Right ventricle myocardium superior (tissue), 1 donor: ENCODE data around the gene LRIG1. TPM values are rescaled to one million over a fixed set of nuclear protein-coding genes. Genes with fewer than 3 reads are reported as not detected.

Experiments
- ATAC-seq: fragments of 200-7000 bp; cut with Tn5 transposase; one replicate; pipeline ENCODE4 v1.9.1; 2020; ENCODE audit warnings: mild to moderate bottlenecking; ENCODE audit not compliant: poor library complexity
- DNase-seq: peaks from one replicate; pipeline ENCODE4 v3.0.0-alpha.2; 2020
- intact Hi-C: fragments of 100-400 bp; cut with DNase I; formaldehyde crosslinking; loops from one replicate; pipeline ENCODE4 v1.11.2; 2022
- total RNA-seq: library from RNA; stranded (reverse); fragmentation: NEBNext Ultra II Directional; extraction: Animal tissue kit (Norgen Biotek cat#: 25700); gene quantifications from one replicate; pipeline ENCODE4 v1.2.1, GENCODE V29; 2021
- donor health status: DM: no; HTN: yes; CAD: no; lungs with severe emphysema.

The LRIG1 gene
- total RNA-seq, 1 donor from 2014 or later, result 93.9 TPM

DNA sequence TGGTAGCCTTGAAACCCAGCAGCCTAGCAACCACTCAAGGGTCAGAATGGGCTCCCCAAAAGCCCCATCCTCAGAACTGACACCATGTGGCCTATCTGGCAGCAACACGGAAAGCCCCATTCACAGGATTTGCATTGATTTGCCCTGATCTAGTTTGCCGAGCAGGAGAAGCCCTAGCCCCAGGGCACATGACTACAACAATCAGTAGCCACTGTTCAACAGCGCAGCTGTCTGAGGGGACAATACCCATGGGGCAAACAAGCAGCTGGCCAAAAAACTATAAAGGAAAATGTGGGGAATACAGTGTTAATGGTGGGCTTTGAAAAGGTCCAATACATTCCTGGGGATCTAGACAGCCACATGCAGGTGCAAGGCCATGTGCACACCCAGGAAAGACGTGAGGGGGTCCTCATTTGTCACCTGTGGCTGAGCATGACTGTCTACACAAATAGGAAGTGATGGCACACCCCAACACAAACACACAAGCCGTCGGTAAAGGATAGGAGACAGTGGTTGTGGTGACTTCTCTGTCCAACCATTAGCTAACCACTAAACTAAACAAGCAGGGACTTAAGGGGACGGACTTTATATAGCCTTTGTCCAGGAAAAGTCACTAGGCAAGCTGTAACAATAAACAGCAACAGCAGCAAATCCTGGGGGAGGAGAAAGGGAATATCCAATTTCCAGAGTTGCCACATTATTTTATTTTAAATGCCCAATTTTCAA, 113.7 kb downstream of the LRIG1 start:
- DNase-seq, result no peak
- ATAC-seq, result no peak
- intact Hi-C loops, result no loop called here

DNA sequence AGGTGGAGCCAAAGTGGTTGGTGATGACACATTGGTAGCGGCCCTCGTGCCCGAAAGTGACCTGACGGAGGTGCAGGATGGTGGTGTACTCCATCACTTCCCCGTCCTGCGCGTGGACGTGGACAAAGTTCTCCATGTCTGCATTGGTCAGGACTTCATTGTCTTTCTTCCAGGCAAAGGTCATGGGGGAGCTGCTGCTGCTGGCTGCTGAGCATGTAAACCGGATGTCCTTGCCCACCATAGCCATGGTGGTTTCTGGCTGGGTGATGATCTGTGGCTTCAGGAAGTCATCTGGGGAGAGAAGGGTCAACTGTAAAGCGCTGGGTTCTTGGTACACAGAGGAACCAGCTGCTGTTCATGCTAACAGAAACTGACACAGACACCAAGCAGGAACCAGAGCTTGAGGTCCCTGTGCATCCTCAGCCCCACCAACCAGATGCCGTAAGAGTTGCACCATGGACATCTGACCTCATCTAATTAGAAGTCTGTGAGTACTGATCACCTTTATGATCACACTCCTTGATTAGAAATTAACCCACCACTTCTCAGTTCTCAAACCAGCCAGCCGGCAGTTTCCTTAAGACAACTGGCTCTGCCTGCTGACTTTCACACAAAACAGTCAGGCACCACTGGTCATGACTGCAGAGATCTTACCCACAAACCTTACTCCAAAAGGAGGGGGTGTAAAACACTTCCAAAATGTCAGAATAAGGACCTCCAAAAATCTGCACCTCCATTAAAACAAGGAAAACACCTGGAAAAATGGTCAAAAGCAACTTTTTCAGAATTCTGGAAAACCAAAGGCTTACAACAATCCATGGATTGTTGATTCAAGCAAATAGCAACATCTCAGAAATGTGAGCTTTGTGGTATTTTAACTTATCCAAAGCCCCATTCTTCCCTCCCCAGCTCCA, 114.6 kb downstream of the LRIG1 start:
- no peak for DNase-seq
- ATAC-seq, result no peak
- intact Hi-C loops, result no loop called here

DNA sequence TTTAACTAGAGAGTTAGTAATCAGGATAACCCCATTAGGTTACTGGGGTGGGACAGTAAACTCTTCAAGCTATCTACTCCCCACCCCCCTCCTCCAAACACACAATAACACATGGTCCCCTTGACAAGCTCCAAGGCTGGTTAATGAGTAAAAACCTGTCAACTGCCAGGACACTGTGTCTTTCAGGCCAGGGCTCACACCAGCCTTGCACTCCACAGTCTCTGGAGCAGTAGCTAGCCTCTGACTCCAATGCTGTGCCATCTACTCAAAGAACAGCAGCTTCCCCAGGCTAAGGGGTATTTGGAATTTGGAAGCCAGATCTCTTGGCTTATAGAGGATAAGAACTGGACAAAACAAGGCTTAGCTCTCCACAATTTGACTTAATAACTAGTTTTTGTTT, 115.8 kb downstream of the LRIG1 start:
- intact Hi-C loops, result no loop called here
- ATAC-seq, result no peak
- DNase-seq, result no peak

DNA sequence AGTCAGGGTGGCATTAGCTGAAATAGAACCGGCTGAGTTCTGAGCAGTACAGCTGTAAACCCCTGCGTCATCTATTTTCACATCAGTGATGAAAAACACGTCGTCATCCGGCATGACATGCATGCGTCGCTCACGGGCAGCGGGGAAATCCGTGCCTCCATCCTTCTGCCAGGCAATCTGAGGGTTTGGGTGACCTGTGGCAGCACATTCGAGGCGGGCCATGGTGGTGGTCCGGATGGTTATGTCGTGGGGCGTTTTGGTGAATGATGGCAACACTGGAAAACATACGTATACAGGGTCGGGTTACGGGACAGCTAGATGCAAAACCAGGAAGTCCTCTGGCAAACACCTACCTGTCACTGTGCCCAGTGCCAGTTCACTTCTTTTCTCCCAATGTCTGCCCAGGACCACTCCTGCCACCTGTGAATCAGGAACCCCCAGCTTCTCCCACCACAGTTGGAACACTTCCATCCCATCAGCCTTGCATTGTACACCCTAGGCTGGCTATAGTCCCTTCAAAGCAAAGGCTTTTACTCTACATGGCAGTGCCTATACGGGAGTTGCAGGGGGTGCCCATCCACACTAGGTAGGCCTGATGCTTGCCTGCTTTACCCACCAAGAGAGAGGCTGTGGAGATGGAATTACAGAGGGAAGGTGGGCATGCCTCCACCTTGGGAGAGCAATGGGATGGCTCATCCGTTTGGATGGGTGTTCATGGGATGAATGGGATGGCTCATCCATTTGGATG, 116.7 kb downstream of the LRIG1 start:
- no peak for ATAC-seq
- intact Hi-C loops, result no loop called here
- DNase-seq, result no peak

DNA sequence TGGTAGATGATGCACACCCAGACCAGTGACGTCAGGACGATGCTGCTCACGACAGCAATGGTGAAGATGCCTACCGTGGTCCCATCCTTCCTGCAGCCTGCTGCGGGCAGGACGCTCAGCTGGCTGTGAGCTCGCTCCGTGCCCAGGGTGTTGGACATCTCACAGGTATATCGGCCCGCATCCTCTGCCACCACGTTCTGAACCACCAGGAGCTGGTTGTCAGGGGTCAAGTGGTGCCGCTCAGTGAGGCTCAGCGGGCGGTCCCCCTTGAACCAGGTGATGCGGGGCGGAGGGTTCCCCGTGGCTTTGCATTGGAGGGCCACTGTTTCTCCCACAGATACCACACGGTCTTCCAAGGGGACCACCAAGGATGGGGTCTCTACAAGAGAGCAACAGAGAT, 117.8 kb downstream of the LRIG1 start:
- no peak for ATAC-seq
- intact Hi-C loops, result no loop called here

DNA sequence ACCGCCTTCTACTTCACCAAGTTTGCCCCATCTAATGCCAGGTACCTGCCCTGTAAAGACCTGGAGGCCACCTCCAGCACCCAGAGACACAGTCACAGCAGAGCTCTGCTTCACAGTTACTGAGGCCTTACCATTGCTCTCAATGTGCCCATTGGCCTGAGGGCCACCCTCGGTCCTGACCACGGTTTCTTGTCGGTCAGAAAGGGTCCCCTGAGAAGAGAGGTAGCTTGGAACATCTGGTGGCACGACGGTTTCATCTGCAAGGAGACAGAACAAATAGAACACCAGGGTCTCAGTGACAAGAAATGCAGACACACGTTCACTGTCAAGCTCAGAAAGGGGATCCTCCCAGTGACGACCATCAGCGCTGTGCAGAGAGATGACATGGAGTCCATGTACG, 118.7 kb downstream of the LRIG1 start:
- intact Hi-C loops, result no loop called here
- no peak for DNase-seq
- no peak for ATAC-seq

More for the DNA sequence above, 117.8 kb downstream of the LRIG1 start:
- DNase-seq, result no peak

DNA sequence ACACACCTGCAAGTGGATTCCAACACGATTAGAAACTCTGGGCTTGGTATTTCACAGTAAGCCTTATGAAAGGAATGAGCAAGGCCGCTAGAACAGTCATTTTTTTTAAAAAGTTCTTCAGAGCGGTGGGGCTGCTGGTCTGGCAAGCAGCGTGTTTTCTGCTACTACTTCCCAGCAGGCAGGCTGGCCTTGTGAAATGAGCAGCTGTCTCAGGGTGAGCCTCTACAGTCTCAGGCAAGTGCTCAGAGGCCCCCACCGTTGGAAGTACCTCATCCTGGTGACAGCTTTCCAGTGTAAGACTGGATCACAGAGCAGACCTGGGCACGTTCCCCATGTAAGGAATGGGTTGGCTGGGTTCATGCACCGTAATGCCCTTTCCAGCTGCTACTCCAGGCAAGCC, 119.2 kb downstream of the LRIG1 start:
- ATAC-seq, result no peak
- intact Hi-C loops, result no loop called here
- DNase-seq, result no peak

DNA sequence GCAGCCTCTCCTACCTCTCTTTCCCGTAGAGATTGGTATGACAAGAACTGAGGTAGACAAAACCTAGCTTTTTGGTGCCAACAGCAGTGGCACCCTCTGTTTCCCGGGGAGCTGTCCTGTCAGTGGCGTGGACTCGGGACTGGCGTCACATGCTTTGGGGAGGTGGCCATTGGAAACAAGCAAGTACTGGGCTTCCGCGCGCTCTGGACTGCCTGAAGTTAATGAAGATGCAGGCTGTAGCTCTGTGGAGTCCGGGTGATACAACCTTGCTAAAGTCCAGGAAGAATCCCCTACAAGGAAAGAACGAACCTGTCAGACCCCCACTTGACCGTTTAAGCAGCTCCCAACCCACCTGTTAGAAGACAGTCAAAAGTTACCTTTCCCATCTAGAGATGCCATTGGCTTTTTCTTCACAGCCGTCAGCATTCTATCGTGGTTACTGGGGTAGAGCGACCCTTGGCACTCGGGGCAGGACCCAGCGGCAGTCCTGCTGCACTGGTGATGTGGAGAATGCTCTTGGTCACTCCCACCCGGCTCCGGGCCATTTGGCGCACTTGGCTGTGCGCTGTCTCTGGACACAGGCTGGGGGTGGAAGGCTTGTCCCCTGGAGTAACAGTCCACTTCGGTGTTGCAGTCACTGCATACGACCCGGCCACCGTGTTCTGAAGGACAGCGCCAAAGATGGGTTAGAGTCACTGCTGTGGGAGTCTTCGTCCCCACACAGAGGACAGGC, 120.5 kb downstream of the LRIG1 start:
- no peak for ATAC-seq

DNA sequence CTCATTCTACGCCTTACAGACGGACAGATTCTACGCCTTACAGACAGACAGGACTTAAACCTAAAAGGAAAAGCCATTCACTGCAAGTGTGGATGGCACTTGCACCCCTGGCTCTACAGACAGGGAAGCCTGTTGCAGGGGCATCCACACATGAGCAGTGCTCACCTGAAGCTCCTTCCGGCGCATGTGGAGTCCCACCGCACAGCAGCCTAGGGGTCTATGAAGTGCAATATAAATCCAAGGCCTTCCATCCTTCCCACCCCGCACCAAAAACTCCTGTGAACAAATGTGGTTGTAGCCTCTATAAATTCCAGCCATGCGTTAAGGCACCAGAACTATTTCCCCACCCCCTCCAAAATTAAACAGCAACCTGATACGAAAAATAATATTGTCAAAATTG, 121.3 kb downstream of the LRIG1 start:
- intact Hi-C loops, result no loop called here
- DNase-seq, result no peak
- ATAC-seq, result no peak

More for the DNA sequence above, 120.5 kb downstream of the LRIG1 start:
- no peak for DNase-seq
- intact Hi-C loops, result no loop called here

DNA sequence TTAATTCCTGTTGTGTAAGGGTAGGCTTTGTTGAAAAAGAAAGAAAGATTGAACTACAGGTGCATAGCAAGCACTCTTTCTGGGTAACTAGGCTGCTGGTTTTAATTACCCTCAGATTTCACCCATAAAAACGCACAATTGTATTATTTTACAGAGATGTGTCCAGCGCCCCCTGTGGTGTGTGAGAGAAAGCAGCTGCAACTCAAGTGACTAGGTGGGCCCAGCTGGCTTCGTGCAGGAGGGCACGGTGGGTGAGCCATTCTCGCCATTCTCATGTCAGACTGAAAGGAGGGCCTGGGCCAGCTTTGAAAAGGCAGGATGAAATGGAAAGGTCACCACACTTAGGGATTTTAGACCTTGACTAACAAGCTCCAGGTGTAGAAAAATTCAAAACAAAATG, 122.6 kb downstream of the LRIG1 start:
- intact Hi-C loops, result no loop called here
- DNase-seq (no peak), ATAC-seq (no peak)

DNA sequence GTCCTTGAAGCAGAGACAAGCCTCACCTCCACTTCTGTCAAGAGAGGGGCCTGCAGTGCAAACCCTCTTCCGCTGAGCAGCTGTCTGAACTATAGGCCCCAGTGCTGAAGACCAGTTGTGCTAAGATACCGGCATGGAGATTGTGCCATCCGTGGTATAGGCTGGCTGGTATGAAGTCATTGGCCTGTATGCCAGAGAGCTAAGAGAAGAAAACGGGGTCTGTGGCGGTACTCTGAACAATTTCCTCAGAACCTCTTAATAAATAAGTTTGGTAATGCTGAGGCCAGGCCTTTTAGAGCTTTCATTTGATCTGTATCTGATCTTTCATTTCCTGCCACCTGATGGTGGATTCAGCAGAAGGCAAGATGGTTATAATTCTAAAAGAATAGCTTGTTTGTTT, 123.0 kb downstream of the LRIG1 start:
- no peak for DNase-seq
- intact Hi-C loops, result no loop called here
- ATAC-seq, result no peak

DNA sequence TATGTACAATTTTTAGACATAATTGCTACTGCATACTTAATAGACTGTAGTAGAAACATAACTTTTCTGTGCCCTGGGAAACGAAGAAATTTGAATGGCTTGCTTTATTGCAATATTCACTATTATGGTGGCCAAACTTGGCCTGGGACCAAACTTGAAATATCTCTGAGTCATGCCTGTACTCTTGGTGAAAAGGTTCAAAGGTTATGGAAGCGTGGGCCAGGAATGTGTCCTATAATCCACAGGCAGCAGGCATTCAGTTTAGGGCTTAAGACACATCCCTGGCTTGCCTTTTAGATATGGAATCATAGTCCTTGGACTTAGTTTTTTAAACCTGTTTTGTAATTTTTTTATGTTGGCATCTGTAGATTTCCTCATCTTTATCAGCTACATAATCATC, 124.3 kb downstream of the LRIG1 start:
- intact Hi-C loops, result no loop called here
- no peak for ATAC-seq
- no peak for DNase-seq

DNA sequence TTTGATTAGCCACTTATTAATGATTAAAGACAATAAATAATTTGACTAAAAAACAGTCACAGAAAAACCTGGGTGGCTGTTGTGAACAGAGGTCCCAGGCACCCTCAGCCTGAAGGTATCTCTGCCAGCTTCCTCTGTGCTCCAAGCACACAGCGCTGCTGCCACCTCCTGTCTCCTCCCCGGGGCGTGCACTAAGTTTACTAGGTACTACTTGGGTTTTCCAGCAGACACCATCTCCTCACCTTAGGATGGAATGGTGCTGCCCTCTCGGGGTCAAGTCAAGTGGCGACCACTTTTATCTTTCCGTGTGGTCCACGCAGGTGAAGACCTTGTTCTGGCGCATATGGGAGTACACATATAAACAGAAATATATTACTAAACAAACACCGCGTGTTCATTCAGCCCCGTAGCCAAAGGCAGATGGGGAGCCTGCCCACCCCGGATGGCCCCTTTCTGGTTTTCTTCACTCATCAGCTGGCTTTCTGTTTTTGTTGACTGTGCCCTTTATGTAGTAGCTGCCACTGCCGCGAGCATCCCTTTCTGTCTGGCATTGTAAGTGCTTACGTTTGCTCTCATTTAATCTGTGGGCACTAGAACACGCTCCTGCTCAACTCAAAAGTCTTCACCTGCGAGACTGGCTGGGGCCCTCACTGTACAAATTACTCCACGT, 128.0 kb downstream of the LRIG1 start:
- intact Hi-C loops, result loop anchor here (5.0 kb wide), 1 partner anchor 96 kb away; no protein-coding TSS in a partner anchor
- peak; percentile 70 for DNase-seq

DNA sequence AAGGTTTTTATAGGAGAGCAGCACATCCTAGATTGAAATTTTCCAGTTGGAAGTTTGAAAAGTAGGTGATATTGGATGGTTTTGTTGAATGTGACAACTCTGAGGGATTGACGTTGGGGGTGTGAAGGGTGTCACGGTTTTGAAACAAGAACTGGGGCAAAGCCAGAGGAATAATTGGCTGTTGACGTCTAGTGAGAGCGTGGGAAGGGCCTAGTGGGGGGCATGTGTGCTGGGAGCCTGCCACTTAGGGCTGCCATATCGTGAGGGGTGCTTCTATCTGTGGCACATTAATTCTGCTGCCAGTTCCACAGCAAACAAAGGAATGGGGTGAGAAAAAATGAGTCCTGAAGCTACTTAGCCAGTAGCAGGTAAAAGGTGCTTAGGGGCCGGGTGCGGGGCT, 129.4 kb downstream of the LRIG1 start:
- no peak for DNase-seq

More for the DNA sequence above, 128.0 kb downstream of the LRIG1 start:
- peak; percentile 74 for ATAC-seq

DNA sequence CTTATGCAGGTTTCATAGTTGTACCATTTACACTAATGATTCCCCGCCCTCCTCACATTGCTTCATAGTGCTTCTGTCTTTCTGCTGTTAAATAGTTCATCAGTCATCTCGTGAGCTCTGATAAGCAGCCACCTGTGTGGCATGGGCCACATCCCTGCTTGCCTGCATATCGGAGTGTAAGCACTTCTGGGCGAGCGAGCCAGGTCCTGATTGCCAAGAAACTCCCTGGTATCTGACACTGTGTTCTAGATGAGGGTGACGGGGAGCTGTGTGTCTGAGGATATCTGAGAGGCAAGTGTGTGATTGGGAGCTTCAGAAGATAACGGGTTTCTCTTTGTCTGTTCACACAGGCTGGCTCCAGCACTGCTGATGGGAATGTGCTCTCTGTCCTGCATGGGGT, 130.6 kb downstream of the LRIG1 start:
- intact Hi-C loops, result loop anchor here (5.0 kb wide), 1 partner anchor 93 kb away; no protein-coding TSS in a partner anchor
- peak; percentile 82 for ATAC-seq
- DNase-seq, result peak; percentile 82

More for the DNA sequence above, 129.4 kb downstream of the LRIG1 start:
- peak; percentile 63 for ATAC-seq
- intact Hi-C loops, result loop anchor here (5.0 kb wide), 1 partner anchor 94 kb away; no protein-coding TSS in a partner anchor

DNA sequence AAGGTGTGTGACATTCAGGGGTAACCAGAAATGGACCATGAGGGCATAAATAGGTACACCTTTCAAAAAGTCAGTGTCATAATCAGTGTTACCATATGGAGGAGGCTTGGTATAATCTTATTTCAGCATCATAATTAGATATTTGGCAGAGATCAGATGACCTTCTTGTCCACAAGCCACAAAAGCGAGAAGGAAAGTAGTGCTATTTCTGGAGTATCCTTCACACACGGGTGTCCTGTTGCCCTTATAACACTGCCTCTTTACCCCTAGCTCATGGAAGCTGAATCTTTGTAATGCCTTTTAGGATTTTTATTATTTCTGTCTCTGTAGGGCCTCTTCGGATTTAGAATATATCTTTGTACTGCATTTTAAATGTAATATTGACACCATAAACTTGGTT, 132.8 kb downstream of the LRIG1 start:
- DNase-seq (no peak), ATAC-seq (no peak)
- intact Hi-C loops, result no loop called here

DNA sequence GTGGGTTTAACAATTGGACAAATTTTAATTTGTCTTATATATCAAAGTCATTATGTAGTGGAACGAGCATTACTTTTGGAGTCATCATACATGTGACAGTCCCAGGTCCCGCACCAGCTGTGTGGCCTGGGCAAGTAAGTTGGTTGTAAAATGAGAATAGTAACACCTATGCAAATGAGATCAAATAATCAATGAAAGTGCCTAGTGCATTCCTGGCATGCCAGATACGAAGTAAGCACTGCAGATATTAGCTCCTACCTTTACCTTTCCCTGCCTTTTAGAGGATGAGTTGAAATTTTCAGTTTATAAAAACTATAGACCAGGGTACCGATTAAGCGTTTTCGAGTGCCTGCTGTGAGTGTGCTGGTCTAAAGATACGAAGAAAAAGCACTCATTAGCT, 134.1 kb downstream of the LRIG1 start:
- ATAC-seq, result no peak

DNA sequence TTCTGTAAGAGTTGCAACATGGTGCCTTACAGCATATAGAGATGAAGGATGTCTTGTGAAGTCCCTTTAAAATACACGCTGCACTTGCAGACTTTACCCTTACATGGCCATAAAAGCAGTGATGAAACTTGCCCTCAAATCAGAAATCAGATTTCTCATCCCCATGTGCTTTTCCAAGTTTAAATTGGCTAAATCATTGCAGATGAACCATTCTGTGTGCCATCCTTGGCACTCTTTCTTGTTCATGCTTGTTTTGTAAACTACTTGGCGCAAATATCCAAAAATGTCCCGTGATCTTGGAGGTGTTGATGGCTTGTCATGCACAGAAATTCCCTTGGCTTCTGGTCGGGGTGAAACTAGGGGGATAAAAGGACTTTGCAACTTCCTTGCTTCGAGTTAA, 135.7 kb downstream of the LRIG1 start:
- intact Hi-C loops, result no loop called here
- ATAC-seq (peak; percentile 65), DNase-seq (no peak)

More for the DNA sequence above, 134.1 kb downstream of the LRIG1 start:
- intact Hi-C loops, result no loop called here
- DNase-seq, result no peak
